HG03460 (cell line): Measurements from ENCODE around the gene PDK2.

Experiments
- ATAC-seq: cut with Tn5 transposase; IDR thresholded peaks from one replicate; pipeline ENCODE4 v1.9.1; 2021; ENCODE audit not compliant: unreplicated experiment

Gene PDK2

GRCh38 chr17:50100480-50100883 is 5.3 kb downstream of the PDK2 start:
- no peak for ATAC-seq

DNA sequence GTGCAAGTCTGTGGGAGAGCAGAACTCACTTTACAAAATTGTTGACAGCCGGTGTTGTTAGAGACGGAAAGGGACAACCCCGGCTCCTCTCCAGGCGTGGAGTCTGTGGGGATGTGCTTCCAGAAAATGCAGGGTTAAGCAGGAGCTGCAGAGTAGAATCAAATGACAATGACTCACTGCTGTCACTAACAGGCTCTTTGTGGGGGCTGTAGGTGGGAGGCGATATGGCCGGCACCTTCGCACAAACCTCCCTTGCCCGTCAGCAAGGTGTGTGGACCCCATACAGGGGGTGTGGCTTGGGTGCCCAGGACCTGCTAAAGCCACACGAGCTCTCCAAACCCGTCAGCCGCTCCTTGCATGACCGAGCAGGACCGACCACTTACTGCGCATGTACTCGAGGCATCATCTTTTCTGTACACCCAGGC is 5.8 kb downstream of the PDK2 start:
- ATAC-seq: no peak

- no peak for ATAC-seq
Measured at GRCh38 chr17:50101346-50102163, 6.4 kb downstream of the PDK2 start.

DNA sequence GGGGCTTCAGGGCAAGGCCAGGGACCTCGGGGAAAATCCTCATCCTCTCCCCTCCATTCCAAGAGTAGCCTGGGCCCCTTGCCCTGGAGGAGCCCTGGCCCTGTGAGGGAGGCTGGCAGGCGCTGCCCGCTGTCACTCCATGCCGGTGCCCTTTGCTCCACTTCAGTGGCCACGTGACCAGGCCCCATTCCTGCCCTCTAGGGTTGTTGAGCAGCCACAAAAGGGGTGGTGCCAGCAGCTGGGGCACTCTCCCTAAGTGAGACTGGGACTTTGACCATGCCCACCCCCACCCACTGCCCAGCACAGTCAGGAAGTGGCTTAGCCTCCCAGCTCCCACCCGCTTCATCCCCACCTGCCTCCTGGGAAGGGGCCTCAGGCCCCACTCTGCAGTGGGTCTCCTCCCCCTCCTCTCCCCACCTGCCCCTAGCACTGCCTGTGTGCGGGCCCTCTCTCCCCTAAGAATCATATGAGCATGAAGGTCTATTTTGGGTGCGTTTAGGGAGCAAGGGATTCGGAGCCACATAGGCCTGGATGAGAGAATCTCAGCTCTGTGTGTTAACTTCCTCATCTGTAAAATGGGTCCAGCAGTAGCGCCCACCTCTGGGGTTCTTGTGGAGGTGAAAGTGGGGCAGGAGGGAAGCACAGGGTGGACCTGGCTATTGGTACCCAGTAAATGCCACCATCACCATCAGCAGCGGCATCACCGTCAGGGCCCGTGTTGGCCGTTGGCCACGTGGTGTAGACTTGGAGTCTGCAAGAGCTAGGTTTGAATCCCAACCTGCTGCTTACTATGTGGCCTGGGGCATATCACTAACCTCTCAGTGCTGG is 7.2 kb downstream of the PDK2 start:
- no peak for ATAC-seq

- no peak for ATAC-seq
Measured at GRCh38 chr17:50103252-50103651, 8.1 kb downstream of the PDK2 start.

DNA sequence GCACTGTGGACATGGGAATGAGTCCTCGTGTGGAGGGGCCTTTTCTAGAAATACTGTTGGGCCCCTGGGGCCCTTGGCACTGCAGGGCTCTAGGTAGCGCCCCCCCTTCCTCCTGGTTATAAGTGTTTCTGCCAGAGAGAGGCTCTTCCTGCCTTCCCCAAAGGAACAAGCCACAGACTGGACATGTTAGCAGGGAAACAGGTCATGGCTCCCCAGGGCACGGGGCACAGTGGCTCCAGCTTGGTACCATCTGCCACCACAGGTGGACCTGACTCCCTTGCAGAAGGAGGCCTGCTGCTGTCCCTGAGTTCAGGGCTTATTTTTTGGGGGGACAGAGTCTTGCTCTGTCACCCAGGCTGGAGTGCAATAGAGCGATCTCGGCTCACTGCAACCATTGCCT is 8.8 kb downstream of the PDK2 start:
- no peak for ATAC-seq

- ATAC-seq: no peak
Measured at GRCh38 chr17:50105811-50106210, 10.7 kb downstream of the PDK2 start.

DNA sequence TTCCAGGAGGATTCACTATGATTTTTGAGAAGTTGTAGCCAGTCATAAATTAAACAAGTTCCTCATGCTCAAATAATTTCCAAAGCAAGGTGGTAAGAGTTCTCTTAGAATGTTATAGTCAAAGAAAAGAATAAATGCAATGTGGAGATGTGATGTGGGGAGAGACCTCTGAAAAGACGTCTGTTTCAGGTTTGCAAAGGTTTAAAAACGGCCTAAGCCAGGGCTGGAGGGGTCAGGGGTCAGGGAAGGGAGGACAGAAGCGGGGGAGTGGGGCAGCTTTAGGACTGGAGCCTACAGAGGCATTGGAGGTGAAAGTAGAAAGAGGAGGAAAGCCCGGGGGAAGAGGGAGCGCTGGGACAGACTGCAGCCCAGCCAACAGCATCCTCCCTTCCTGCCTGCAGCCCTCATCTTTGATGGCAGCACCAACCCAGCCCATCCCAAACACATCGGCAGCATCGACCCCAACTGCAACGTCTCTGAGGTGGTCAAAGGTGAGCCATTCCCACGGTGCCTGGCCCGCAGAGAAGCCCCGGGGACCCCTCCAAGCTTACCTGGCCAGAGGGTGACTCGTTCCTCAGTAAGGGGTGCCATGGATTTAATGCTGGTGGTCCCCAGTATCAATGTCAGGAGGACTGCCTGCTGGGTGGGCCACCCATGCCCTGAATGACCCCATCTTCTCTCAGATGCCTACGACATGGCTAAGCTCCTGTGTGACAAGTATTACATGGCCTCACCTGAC is 11.4 kb downstream of the PDK2 start:
- ATAC-seq: no peak

DNA sequence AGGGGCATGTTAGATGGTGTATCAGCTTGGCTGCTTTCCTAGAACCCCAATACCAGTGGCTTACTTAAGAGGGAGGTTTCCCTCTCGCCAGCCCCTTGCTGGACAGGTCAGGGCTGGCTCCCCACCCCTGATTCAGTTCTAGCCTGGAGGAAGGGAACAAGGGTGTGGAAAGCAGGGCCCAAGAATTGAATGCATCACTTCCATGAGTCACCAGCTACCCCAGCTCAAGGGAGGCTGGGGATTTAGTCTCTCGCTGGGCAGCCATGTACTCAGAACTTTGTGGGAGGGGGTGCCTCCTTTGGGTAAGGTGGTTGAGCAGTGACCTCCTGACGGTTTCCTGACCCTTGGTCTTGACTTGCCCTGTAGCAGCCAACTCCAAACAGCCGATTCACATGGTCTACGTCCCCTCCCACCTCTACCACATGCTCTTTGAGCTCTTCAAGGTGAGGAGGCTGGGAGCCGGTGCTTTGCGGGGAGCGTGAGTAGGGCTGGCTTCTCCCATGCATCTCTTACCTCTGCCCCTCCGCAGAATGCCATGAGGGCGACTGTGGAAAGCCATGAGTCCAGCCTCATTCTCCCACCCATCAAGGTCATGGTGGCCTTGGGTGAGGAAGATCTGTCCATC is 12.8 kb downstream of the PDK2 start:
- ATAC-seq: no peak

- no peak for ATAC-seq
Measured at GRCh38 chr17:50108556-50108955, 13.4 kb downstream of the PDK2 start.

- no peak for ATAC-seq
Measured at GRCh38 chr17:50109207-50109606, 14.1 kb downstream of the PDK2 start.

- ATAC-seq: no peak
Measured at GRCh38 chr17:50109785-50110184, 14.6 kb downstream of the PDK2 start.

- no peak for ATAC-seq
Measured at GRCh38 chr17:50110591-50111349, 15.6 kb downstream of the PDK2 start.

- no peak for ATAC-seq
Measured at GRCh38 chr17:50111673-50112655, 16.8 kb downstream of the PDK2 start.

- no peak for ATAC-seq
Measured at GRCh38 chr17:50112694-50113093, 17.5 kb downstream of the PDK2 start.

DNA sequence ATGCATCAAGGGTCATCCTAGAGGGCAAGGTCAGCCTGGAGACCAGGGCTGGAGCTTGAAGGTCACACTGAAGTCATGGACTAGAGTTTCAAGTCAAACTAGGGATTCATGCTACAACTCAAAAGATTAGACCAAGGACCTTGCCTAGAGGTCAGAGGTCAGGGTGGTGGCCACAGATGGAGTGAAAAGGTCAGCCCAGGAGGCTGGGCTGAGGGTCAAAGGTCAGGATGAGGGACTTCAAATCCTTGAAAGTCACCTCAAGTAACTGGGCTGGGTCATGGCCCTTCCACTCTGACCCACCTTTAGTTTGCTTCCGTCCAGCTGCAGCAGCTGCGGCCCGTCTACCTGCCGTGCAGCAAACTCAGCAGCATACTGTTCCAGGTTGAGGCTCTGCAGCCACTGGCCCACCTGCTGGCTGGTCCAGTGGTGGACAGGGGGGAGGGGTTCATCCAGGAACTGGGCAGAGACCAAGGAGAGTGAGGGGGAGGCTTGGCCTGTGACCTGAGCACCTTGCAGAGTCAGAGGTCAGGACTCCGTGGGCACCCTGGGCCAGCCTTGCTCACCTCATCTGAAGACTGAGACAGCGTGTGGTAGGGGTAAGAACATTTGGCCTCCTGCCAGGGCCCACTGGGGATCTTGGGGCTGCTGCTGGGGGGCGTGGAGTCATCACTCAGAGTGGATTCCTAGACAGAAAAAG is 18.6 kb downstream of the PDK2 start:
- ATAC-seq: no peak

GRCh38 chr17:50114401-50114800 is 19.2 kb downstream of the PDK2 start:
- ATAC-seq: no peak

DNA sequence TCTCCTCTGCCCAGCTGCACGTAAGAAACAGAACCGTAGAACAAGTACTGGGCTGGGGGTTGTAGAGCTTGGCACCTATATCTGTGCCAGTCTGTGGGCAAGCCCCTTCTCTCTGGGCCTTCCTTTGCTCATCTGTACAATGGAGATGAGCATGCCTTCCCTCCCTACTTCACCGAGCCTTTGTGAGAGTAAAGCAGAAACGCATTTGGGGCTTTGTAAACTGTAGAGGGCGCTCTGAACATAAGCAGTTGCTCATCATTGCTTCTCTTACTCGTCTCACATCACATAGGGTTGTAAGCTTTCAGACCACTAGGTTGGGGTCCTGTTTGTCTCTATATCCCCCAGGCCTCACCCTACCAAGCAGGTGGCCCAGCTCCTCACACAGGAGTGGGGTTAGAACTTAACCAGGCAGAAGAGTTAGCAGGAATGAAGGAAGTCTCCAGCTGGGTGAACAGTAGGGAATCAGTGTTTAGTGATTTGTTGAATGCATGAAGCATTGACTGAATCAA is 19.8 kb downstream of the PDK2 start:
- no peak for ATAC-seq
